Adrenal gland (tissue), 5 donors: ENCODE results near the gene IFT88.

ENCODE experiments used
- POLR2A ChIP-seq, 2 donors: fragments of 450-650 bp; IDR thresholded peaks; one replicate each; pipeline ENCODE4 v1.6.1; 2017; ENCODE audit warnings: antibody characterized with exemption in 2 of 2, mild to moderate bottlenecking in 2 of 2, moderate library complexity in 1 of 2
- TF ChIP-seq, protein P1 (sequence below), 6 experiments: fragments of 450-650 bp in 4 of 6; fragments of 200-600 bp in 2 of 6; sonication (generic) in 1 of 6; IDR thresholded peaks; 1 replicate in 5 of 6; 2 replicates in 1 of 6; pipeline versions ENCODE4 v1.5.1 to v1.8.0; 2016 to 2021; ENCODE audit warnings: antibody characterized with exemption in 6 of 6, mild to moderate bottlenecking in 2 of 6, moderate library complexity in 1 of 6
- donor health status: DM: no; HTN: no; CAD: no.

DNA sequence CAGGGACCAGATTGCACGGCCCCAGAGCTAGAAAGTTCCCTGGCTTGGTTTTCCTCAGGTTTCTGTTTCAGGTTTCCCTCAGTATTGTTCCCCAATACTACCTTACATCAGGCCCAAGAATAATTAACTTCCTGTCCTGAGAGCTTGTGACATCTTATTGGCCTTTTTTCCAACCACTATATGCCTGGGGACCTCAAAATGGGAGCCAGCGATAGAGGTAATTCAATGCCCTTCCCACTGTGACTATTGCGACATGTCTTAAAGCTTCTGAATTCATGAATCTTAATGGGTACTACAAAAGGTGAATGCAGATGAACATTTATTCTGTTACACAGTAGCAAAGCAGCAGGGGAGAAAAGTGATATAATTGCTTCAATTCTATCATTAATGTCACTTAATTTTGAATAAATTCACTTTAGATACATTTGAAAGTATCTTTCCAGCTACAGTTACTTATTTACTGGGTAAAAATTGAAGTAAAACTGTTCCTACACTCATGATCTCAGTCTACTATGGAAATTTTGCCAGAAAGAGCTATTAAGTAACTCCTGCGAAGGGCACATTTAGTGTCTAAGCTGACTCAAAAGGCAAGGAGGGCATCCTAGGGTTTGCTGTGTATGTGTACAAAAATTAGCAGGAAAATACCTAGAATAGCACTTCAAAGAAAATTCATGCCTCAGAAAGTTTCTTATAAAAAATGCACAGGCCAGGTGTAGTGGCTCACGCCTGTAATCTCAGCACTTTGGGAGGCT, 45.4 kb upstream of the IFT88 start:
- TF ChIP-seq, protein P1, sequence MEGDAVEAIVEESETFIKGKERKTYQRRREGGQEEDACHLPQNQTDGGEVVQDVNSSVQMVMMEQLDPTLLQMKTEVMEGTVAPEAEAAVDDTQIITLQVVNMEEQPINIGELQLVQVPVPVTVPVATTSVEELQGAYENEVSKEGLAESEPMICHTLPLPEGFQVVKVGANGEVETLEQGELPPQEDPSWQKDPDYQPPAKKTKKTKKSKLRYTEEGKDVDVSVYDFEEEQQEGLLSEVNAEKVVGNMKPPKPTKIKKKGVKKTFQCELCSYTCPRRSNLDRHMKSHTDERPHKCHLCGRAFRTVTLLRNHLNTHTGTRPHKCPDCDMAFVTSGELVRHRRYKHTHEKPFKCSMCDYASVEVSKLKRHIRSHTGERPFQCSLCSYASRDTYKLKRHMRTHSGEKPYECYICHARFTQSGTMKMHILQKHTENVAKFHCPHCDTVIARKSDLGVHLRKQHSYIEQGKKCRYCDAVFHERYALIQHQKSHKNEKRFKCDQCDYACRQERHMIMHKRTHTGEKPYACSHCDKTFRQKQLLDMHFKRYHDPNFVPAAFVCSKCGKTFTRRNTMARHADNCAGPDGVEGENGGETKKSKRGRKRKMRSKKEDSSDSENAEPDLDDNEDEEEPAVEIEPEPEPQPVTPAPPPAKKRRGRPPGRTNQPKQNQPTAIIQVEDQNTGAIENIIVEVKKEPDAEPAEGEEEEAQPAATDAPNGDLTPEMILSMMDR (IDR thresholded peaks at IDR 0.05) = no peak
- TF ChIP-seq POLR2A (IDR thresholded peaks at IDR 0.05) = no peak
